Medulla oblongata (tissue), 1 donor: Measurements from ENCODE around the gene TACC3.
A peak's percentile ranks its signal among the peaks of the same experiment; 100 is the strongest.

Experiments
- DNase-seq: peaks from one replicate; pipeline ENCODE4 v3.0.0-alpha.2; 2015; ENCODE audit errors: extremely low spot score

TACC3 gene

DNA sequence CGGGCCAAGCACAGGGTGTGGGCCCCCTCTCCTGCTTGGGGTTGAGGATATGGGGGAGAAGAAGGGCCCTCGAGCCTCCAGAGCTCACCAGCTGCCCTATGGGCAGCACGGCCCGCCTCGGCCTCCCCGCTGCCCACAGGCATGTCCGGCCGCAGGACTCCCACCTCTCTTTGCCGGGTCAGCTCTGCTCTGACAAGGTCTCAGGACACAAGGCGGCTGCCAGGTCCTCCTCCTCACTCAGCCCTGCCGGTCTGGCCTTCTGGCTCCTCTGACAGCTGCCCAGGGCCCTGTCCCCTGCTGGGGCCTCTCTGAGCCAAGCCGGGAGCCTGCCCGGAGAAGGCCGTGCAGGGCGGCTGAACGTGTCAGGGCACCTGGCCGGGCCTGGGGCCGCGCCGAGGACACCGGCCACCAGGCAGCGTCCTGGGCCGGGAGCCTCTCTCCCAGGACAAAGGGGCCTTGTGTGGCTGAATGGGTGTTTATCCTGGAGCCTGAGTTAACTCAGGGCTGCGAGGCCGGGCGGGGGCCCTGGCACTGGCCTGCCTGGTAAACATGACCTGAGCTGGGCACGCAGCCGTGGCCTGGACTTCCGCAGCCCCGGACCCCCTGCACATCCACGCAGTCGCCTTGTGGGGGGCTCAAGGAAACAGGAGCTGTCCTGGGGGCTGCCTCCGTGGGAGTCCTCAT, 25.7 kb downstream of the TACC3 start:
- DNase-seq, result peak; percentile 72

DNA sequence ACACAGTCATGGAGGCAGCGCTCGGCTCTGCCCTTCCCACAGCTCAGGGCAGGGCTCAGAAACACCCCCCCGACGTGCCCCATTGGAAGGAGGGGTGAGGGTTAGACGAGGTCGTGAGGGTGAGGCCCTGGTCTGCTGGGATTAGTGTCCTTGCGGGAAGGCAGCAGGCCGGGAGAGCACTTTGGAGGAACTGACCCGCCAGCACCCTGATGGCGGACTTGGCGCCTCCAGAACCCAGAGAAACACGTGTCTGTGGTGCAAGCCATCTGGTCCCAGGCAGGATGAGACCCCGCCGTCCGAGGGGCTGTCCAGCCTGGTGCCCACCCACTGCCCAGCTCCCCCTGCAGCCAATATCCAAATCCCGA, 26.3 kb downstream of the TACC3 start:
- DNase-seq, result no peak

DNA sequence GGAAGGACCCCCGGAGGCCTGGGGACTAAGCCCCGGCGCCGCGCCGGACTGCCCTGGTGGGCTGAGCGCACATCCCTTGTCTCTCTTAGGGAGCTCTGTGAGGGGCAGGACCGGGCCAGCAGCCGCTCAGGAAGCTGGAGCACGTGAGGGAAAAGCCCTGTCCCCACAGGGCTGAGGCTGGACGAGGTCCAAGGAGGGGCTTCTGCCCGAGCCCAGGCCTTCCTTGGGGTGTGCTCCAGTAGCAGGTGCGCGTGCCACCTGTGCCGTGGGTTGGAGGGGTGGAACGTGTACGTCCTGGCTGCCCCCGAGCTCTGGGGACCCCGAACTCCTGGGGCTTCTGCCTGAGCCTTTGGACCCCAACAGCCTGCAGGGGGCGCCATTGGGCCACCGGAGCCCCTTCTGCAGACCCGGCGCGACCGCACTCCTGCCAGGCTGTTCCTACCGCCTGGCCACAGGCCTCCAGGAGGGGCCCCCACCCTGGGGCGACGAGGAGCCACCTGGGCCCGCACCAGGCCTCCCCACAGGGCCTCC, 27.2 kb downstream of the TACC3 start:
- DNase-seq, result peak; percentile 62

DNA sequence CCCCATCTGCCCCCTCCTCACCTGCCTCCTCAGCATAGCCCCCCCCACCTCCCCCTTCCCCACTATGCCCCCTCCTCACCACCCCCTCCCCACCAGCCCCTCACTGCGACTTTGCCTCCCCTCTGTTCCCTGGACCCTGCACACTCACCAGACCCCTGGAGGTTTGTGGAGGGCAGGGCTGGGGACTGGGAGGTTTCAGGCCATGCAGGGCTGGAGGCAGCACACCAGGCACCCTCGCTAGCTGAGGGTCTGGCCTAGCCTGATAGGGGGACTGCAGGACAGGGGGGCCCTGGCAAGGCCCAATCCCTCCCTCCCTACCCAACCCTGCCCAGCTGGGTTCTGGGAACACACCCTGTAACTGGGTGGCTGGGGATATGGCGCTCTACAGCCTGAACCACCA, 28.0 kb downstream of the TACC3 start:
- DNase-seq, result no peak

DNA sequence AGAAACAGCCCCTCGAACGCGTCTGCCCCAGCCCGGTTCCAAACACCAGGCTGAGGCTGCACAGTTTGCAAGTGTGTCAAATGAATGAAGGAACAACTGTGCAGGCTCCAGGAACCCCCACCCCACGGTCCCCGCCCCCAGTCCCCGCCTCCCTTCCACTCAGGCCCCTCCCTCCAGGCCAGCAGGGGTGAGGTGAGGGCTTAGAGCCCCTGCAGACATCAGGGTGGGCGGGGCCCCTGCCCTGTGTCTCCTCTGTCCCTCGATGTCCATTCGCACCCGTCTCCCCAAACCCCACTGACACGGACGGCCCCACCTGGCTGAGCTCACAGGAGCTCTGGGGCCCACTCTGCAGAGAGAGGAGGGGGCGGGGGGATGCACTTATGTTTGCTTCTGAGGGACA, 28.5 kb downstream of the TACC3 start:
- DNase-seq, result no peak

DNA sequence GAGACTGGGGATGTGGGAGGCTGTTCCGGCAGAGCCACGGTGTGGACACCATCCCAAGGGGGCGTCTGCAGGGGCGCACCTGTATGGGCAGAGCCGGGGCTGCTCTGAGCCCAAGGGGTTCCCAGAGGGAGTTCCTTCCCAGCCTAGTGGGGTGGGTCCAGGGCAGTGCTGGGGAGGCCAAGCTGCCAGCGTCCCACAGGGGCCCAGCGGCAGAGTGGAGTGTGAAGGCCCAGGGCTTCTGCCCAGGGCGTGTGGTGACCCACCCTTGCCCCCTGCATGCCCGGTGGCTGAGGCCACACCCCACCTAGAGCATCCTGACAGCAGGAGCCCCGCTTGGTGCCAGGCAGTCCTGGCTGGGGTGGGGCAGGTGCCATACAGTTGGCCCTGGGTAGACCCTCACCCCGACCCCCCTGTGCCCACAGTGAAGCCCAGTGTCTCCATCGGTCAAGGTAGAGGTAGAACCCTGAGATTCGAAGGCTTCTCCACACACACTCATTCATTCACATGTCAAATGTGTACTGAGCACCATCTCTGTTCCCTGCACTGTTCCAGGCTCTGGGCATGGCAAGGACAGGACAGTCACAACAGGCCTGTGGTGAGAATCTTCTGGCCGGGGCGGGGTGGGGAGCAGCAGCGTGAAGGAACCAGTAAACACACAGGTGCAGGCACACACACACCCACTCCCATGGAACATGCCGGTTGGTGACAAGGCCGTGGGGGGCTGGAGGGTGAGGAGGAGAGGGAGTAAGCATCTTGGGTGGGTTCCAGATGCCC, 29.2 kb downstream of the TACC3 start:
- DNase-seq, result no peak

DNA sequence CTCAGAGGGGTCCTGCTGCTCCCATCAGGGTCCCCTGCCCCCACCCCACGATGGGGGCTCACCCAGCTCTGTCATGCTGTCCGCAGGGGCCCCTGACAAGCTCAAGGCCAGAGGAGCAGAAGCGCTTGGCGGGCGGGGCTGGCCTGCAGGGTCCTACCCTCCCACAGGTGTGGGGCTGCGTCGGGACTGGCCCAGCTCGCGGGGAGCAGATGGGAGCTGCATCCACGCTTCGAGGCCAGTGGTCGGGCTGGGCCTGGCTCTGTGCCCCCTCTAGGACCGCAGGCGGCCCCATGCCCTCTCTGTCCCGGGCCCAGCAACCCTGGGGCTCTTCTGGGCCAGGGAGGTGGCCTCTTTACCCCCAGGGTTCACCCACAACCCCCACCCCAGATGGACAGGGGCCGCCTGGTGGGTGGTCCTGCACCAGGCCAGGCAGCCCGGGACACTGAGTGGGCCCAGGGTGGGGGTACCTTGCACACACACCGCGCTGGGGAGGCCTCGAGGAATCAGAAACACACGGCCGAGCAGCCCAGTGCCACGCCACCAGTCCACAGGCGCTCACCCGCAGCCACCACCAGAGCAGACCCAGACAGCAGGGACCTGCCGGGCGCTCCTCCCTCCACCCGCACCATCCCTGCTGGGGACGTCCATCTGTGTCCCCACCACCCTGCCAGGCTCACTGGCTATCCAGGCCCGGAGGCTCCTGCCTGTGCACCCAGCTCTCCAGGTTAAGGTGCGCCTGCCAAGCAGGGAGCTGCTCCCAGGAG, 30.0 kb downstream of the TACC3 start:
- no peak for DNase-seq

DNA sequence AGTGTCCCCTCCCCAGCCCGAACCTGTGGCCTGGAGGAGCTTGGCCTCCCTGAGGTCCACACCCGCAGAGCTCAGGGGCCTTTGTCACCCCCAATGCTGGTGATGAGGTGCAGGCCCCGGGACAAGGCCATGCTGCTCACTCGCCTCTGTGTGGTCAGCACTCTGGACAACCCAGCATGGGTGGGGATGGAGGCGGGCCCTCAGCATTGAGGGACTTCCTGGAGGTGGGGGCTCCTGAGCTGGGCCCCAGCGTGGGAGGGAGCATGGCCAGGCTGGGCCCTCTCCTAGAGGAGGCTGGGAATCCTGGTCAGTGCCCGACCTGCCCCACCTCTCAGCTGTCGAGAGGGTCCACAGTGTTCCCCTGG, 30.6 kb downstream of the TACC3 start:
- no peak for DNase-seq

DNA sequence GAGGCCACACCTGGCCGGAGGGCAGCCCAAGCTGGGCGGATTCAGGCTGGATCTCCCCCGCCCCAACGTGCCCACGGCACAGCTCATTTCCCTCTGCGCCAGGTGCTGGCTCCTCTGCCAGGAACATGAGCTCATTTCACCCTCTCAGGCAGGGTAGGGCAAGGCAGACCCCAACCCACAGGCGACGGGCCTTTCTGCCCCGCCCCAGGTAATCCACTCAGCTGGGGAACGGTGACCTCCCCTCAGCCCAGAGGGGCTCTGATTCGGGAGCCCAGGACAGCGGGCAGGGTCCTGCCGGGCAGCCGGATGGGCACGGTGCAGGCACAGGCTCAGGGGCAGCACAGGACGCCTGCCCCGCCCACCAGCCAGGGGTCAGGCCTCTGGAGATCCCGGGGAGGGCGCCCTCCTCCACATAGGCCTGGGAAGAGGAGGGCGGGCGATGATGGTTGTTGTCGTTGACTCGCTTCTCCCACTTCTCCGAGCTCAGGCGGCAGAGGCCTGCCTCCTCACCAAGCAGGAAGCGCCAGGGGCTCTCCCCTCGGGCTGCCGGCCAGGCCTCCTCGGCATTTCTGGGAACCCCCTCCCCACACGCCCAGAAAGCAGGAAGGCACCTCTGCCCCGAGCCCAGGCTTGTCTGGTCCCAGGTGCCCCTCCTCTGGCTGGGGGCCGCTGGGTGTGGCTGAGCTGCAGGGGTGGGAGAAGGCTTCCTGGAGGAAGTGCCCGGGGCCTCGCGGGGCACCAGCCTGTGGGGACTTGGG, 31.1 kb downstream of the TACC3 start:
- DNase-seq, result no peak

DNA sequence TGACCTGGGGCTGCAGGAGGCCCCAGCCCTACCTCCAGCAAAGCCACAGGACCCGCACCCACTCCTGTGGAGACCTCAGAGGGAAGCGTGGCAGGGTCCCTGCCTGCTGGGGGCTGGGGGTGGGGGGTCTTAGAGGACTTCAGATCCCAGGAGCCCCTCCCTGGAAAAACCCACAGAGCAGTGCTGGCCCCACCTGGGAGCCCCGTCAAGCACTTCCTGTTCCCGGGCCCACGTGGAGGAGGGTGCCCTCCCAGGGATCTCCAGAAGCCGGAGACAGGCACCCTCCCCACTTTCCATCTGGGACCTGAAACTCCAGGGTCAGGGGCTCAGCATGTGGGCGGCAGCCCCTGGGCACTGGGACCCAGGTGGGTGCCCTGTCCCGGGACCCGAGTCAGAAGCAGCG, 32.0 kb downstream of the TACC3 start:
- DNase-seq, result no peak

DNA sequence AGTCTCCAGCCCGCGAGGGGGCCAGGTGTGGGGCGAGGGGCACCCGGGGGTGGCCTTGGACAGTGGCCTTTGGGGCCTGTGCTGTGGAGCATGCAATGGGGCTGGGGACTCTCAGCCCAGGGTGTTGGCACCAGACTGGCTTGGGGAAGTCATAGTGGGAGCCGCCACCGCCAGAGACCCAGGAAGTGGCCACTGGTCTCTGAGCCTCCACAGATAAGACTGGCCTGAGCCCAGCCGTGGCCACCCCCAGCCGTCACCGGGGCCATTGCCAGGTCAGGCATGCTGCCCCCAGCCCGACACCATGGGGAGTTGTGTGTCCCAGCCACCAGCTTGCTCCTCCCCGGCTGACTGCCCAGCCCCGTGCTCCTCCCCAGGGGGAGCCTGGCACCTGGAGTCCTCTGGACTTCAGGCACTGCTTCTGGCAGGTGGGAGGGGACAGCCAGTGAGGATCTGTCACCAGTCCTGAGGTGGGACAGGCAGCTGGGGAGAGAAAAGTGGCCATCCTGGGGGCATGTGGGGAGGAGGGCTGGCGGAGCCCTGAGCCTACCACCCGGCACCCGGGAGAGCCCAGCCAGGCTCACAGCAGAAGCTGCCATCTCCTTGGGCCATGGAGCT, 32.5 kb downstream of the TACC3 start:
- DNase-seq, result no peak

DNA sequence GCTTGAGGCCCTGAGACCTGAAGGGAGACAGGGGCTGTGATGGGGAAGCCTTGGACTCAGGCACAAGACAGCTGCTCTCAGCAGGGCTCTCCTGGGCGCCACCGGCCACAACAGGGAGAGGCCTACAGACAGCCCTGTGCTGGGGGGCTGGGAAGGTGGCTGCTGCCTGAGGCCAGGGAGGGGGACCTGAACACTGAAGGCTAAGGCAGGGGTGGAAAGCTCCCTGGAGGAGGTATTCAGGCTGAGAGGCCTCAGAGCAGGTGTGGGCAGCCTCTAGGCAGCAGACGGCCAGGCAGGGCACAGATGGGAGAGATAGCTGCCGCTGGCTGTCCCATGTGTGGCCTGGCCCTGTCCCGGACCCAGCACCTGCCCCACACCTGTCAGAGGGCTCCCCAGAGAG, 33.0 kb downstream of the TACC3 start:
- DNase-seq, result no peak

DNA sequence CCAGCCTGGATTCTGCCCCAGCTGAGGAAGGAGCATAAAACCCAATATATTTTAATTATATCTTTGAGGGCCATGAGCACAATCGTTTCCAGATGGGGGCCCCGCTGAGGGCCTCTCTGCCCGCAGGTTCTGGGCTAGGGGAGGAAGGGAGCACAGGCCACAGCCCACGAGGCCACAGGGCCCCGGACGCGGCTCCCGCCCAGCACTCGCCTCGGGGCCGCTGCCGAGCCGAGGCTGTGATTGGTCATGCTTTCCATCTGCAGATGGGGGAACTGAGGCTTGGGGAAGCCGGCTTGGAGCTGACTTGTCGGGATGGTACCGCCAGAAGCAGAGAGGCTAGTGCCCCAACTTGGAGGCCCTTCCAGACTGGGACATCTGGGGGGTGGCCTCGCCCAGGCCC, 34.0 kb downstream of the TACC3 start:
- no peak for DNase-seq

DNA sequence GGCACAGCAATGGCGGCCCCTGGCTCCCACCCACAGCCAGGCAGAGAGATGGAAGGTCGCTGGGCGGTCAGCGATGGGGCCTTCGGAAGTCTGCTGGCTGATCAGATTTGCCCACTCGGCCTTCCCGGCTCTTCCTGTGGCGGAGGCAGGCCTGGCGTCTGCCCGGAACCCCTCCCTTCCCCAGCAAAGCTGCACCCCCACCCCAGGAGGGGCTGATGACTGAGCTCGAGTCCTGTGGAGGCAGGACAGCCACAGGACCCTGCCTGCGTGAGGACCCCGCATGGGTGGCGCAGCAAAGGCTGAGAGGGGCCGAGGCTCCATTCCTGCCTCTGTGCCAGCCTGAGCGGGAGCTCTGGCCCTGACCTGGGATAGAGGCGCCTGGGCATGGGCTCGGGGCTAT, 34.8 kb downstream of the TACC3 start:
- no peak for DNase-seq

DNA sequence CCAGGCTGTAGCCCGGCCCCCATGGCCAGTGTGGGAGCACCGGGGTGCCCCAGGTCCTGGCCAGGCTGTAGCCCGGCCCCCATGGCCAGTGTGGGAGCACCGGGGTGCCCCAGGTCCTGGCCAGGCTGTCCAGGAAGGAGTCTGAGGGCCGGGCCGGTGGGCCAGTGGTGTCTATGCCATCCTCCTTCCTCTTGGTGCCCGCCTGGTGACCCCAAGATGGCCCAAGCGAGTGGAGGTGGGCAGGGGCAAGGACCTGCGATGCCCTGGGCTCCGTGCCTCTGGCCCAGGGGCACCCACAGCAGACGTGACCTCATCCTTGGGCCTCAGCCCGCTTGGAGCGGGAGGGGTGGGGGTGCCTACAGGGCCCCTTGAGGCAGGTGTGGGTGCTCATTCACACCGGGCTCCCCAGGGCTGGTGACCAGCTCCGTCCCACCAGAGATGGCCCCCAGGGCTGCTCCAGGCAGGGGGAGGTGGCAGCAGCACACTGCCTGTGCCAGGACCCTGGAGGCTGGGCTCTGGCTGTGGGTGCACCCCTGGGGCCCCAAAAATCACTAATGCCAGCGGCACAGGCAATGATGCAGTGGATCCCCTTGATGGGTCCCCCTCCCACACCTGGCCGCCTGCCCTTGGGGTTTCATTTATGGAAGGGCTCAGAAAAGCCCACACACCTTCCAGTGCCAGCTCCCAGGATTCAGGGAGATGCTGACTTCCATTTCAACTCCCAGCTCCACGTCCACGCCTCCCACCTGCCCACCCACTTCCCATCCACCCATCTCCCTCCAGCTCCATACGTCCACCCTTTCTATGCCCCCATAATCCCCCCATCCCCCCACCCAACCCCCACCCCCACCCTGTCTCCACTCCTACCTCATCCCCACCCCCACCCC, 35.8 kb downstream of the TACC3 start:
- no peak for DNase-seq

DNA sequence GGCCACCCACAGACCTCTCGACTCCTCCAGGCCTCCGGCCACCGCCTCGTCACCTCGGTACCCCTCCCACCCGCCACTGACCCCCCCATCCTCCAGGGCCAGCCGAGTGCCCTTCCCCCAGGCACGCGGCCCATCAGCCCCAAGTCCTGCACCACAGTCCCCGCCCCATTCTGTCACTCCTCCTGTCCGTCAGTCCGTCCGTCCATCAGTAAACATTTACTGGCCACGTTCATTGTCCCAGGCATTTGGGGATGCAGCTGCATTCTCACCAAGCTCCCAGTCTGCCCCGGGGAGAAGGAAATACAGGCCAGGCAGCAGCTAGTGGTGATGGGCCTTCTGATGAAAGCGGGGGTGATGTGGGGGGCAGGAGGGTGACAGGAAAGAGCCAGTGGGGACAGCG, 36.5 kb downstream of the TACC3 start:
- DNase-seq, result no peak

DNA sequence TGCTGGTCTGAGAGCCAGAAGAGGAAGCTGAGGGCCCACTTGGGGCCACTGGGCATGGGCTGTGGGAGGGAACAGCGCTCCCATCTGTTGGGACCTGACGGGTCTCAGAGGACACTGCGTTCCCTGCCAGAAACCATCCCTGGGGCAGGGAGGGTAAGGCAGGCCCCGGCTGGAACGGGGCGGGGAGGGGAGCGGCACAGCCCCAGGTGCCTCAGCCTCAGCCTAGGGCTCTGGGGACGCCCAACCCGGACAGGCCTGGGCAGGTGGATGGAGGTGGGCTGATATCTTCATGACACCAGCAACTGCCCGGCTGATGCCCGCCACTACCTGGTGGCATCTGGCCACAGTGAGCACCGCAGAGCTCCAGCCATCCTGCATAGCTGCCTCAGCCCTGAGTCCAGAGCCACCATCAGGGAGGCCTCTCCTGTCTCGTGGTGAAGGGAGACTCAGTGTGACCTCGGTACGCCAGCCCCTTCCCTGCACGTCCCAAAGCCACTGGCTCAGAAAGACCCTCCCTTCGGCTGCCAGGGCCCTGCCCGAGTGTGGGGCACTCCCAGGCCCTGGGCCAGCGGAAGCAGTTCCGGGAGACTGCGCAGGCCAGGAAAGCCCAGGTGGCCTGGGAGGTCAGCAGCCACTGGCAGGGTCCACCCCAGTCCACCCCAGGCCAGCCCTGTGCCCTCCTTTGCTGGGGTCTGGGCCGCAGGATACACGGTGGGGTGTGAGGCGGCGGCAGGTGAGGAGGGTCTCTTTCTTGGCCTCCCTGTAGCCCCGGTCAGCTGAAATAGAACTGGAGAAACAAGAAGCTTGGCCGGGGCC, 37.2 kb downstream of the TACC3 start:
- DNase-seq, result no peak

DNA sequence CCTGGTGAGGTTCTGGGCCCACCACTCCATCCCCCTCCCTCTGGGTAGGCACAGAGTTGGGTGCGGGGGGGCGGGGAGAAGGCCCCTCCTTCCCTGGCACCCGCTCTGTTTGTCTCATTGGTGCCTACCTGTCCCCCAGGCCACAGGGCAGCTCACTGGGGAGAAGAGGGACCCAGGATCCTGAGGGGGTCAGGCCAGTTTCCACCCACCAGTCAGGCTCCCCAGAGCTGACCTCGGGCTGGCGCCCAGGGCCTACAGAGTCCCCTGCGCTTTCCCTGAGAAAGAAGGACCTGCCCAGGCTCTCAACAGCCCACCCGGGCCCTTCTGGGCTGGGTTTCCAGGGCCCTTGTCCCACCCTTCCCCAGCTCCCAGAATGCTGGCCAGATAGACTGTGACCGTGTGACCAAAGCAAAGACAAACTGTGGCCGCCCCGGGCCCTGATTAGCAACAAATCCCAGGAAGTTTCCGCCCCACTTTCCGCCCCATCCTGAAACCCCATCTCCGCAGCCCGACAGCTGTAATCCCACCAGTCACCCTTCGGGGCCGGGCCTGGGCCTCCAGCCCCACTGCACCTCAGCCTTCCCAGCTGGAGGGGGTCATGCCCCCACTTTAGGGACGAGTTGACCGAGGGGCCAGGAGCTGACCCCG, 38.0 kb downstream of the TACC3 start:
- DNase-seq, result no peak

DNA sequence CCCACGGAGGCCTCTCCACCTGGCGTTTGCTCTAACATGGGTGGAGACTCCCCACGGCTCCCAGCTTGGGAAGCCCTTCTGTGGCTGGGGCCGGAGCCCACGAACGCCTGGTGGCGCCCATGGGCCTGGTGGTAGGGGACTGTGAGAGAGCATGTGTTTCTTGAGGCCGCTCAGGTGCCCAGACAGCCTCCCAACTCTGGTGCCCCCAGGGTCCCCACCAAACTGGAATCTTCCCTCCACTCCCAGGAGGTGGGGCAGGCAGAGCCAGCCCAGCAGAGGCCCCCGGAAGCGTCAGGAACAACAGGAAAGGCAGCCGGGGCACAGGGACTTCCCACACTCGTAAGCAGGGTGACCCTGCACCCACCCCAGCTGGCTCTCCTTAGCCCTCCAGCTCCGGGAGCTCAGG, 38.5 kb downstream of the TACC3 start:
- no peak for DNase-seq
